KOPT-K1 (cell line): ENCODE results near the gene CLDN17.

Source experiments
- H3K27ac ChIP-seq: fragments of 200-600 bp; sonication (generic); 2 replicates; pipeline ENCODE4 v1.5.1; 2016; ENCODE audit warnings: antibody characterized with exemption, mild to moderate bottlenecking, low read depth, low read length; ENCODE audit not compliant: poor library complexity, severe bottlenecking
- H3K36me3 ChIP-seq: fragments of 200-600 bp; sonication (generic); 2 replicates; pipeline ENCODE4 v1.5.1; 2017; ENCODE audit warnings: antibody characterized with exemption, mild to moderate bottlenecking, low read length, moderate library complexity; ENCODE audit not compliant: insufficient read depth
- H3K9me3 ChIP-seq: fragments of 200-600 bp; sonication (generic); 2 replicates; pipeline ENCODE4 v1.5.1; 2017; ENCODE audit warnings: antibody characterized with exemption, low read length, mild to moderate bottlenecking; ENCODE audit not compliant: insufficient read depth, poor library complexity, severe bottlenecking

CLDN17 gene, protein sequence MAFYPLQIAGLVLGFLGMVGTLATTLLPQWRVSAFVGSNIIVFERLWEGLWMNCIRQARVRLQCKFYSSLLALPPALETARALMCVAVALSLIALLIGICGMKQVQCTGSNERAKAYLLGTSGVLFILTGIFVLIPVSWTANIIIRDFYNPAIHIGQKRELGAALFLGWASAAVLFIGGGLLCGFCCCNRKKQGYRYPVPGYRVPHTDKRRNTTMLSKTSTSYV

DNA sequence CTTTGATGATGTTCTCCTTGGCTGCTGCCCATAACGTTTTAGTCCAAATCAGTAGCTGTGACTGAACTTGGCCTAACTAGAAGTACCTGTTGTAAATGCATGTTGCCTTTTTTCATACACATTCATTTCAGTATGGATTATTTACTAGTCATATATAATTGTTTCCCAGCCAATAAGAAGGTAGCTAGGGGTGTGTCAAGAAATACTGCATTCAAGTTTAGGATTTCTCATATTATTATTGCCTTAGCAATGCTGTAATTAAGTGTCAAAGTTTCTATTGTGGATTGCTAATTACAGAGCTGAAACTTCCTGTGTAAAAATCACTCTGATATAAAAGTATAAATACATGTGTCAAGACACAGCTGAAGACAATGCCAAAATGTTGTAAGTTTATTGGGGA is at the start of gene CLDN17:
CLDN17 (minus strand) TSS at position 101 of the 400 bp plus-strand sequence. CDS start 188 bp downstream, outside the sequence.
- Histone ChIP-seq H3K9me3 (no peaks in the 10 kb centered on the region), H3K27ac (no peak within 1 kb of the TSS), H3K36me3 (no peaks in the 10 kb centered on the region)

DNA sequence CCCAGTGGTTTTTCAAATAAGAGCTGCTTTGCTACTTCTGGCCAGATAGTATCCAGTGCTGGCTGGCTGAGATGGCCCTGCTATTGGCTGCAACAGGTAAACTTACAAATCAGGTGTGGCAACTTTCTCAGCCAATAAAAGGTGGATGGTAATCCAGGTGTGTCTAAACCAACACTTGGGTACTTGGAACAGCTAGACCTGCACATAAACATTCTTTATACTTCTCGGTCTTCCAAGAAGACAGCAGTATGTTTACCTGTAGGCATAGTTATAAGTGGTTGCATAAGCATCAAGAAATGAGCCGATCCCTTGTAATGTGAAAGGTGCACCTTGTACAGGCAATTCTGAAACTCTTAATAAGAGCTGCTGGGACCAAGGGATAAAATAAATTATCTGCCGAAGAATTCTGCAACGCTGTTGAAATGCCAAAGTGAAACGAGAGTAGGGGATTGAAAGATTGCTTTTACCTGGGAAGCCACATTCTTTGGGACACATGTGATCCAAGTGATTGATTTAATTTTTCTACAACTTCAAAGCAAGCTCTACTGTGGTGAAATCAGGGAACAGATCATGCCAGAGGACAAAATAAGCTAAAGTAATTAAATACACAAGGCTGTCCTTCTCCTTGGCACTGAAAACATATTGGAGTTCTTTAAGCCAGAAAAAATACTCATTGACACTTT is 49.6 kb upstream of the CLDN17 start, which contains the start of gene CLDN8:
CLDN8 (minus strand) TSS at position 57 of the 683 bp plus-strand sequence. CDS start 172 bp downstream, outside the sequence.
- no peaks in the 10 kb centered on the region for H3K36me3 ChIP-seq
- no peaks in the 10 kb centered on the region for H3K9me3 ChIP-seq
- H3K27ac ChIP-seq, result no peak within 1 kb of the TSS

DNA sequence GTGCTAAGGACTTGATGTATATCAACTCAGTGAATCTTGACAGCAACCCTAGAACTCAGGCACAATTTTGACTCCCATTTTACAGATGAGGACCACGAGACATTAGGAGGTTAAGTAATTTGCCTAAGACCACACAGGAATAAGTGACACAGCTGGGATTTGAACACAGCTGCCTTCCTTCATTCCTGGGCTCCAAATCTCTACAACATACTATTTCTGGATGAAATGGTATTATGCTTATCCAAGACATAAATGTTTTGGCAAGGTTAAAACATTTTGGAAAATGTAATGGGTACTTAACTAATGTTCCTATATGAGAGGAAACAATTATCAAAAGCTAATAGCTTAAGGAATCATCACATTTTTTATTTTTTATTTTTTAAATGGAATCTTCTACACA is 44.5 kb upstream of the CLDN17 start:
- no peaks in the 10 kb centered on the region for H3K36me3 ChIP-seq

DNA sequence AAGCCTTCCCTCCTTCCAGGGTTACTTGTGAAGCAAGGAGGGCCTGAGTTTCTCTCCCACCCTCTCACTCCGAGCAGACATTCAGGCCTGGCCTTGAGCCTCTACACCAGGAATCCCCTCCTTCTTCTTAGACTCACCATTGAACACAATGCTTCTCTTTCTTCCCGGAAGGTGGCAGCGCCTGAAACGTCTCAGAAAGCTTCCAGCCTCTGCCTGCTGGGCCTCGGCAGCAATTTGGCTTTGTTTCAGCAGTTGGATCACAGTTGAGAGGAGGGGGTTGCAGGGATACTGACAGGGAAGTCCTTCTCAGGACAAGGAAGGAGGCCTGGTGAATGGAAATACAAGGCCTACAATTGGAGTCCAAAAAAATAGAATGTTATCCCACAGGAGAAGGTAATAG is 43.0 kb upstream of the CLDN17 start:
- Histone ChIP-seq H3K9me3 (no peaks in the 10 kb centered on the region), H3K27ac (no peak overlapping the region), H3K36me3 (no peaks in the 10 kb centered on the region)

More for the DNA sequence above, 44.5 kb upstream of the CLDN17 start:
- H3K27ac ChIP-seq, result no peak overlapping the region
- H3K9me3 ChIP-seq, result no peaks in the 10 kb centered on the region

DNA sequence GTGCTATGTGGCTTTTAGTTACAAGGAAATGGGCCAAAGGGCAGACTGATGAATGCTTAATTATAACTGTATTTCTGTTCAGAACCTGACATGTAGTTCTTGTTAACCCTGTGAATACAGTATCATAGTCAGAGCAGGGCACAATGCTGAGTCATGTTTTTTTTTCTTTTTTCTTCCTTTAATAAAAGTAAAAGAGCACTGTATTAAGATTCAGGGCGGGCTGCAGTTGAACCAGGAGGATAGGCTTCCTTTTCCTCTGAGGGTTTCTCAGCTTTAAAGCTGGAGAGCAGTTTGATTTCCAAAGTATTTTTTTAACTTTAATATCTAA is 40.6 kb upstream of the CLDN17 start:
- Histone ChIP-seq H3K36me3 (no peaks in the 10 kb centered on the region), H3K9me3 (no peaks in the 10 kb centered on the region), H3K27ac (no peak overlapping the region)

DNA sequence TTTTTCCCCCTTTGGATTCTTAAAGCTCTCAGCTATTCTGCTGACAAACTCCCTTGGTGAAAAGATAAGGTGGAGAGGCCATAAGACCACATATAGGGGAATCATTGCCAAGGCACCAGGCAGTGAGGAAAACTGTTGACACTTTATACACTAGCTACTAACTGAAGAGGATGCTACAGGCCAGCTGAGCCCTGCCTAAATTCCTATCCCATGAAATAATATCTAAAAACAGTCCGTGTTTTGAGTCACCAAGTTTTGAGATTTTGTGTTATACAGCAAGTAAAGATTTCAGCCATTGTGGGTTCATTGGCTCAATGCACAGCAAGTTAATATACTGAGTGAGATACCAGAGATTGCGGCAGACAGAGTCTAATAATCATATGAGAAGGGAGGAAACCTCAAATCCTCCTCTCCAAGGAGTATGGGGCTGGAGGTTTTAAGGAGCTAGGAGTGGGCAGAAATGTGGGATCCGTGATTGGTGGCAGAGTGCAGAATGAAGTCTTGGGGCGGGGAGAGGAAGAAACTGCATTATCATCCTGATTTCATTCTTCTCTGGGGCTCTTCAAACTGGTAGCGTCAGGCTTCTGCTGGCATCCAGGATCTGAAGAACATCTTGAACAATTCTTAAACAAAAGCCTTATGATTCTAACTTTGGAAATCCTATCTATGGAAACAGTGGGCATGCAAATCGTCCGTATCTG is 40.1 kb upstream of the CLDN17 start:
- Histone ChIP-seq H3K36me3 (no peaks in the 10 kb centered on the region), H3K9me3 (no peaks in the 10 kb centered on the region), H3K27ac (no peak overlapping the region)

DNA sequence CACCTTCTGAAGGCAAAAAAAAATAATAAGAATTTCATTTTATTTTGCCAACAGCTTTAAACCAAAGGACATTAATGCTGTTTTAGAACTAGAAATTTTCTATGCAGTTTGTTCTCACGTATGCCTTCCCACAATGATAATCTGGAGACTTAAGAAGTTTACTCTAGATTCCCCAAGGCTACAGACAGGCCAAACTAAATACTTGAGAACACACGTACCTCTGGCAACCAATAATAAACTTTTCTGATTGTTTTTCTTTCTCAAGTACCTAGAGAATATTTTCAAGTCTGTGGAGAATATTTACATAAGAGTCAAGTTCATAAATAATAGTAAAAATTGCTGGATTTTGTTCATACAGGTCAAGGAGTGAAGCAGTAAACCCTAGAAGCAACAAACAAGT is 33.4 kb upstream of the CLDN17 start:
- no peaks in the 10 kb centered on the region for H3K9me3 ChIP-seq
- H3K27ac ChIP-seq, result no peak overlapping the region
- H3K36me3 ChIP-seq, result no peaks in the 10 kb centered on the region

DNA sequence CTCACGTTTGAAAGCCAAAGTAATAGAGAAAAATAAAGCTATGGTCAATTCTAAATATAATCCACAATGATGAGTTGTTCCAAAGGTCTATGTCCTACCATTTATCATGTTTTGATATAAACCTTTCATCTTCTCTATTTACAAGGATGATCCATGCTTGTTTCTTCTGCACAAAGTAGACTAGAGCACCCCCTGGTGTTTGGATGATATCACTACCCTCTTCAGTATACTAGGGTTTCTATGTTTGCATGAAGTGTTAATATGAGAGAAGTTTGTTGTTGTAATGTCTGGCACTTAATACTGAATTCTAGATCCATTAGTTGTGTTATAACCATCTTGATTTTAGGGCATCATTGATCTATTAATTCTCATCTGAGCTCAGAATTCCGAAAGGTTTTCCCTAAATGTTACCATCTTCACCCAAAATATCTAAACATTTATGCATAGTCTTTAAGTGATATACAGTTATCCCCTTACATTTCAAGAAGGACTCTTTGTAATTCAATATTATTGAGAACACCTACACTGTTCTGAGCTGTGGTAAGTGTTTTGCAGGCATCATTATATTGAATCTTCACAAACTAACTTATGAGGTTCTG is 28.2 kb upstream of the CLDN17 start:
- Histone ChIP-seq H3K36me3 (no peaks in the 10 kb centered on the region), H3K27ac (no peak overlapping the region), H3K9me3 (no peaks in the 10 kb centered on the region)

DNA sequence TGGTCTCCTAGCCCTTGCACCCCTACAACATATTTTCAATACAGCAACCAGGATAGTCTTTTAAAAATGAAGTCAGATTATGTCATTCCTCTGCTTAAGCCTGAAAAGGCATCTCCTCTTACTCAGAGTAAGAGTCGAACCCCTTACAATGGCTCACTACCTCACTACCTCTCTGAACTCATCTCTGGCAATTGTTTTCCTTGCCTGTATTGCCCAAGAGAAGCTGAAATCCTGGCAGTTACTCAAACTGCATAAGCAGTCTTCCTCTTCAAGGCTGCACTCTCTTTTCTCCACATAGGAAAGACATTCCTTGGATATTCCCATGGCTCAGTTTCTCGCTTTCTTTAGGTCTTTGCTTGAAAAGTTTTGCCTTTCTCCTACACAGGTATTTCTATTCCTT is 26.6 kb upstream of the CLDN17 start:
- Histone ChIP-seq H3K27ac (no peak overlapping the region), H3K36me3 (no peaks in the 10 kb centered on the region), H3K9me3 (no peaks in the 10 kb centered on the region)

DNA sequence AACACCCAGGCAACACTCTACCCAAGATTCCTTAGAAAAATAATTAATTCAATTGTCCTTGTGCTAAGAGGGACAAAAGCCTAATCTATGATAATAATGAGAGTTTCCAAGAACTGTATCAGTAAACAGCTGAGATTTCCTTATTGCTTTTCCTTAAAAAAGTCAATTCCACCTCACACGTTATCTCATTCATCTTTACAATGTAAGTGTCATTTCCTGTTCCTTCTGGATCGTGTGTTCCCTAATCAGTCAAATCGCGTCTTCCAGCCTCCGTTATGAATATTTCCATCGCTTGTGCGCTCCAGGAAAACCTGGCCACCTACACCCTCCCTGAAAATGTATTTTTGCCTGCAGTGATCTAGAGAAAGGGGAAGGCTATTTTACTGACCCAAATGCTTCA is 23.9 kb upstream of the CLDN17 start:
- no peaks in the 10 kb centered on the region for H3K36me3 ChIP-seq
- H3K27ac ChIP-seq, result no peak overlapping the region
- no peaks in the 10 kb centered on the region for H3K9me3 ChIP-seq

DNA sequence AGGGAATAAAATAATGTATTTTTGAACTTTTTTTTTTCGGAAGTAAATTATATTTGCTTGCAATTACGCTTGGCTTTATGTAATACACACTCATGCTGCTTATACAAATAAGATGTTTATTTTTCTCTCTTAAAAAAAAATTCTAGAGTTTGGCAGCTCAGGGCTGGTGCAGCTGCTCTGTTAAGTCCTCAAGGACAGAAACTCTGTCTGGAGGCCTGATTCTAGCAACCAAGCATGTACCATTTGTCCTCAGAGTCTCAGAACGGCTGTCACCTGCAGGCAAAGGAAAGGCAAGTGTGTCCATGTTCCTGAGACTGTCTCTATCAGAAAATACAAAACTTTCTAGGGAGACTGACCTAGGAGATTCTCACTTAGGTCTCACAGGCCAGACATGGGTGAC is 23.2 kb upstream of the CLDN17 start:
- no peaks in the 10 kb centered on the region for H3K36me3 ChIP-seq
- H3K27ac ChIP-seq, result no peak overlapping the region
- no peaks in the 10 kb centered on the region for H3K9me3 ChIP-seq

DNA sequence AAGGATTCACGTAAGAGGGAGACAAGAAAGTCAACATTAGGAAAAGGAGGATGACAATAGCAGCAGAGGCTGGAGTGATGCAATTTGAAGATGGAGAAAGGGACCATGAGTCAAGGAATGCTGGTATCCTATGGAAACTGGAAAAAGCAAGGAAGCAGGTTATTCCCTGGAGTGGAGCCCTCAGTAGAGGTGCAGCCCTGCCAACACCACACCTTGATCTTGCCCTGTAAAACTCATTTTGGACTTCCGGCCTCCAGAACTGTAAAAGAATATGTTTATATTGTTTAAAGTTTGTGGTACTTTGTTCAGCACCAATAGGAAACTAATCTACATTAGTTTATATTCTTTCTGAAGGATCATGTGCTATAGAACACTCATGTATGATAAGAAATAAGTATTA is 19.6 kb upstream of the CLDN17 start:
- H3K27ac ChIP-seq, result no peak overlapping the region
- H3K36me3 ChIP-seq, result no peaks in the 10 kb centered on the region
- H3K9me3 ChIP-seq, result no peaks in the 10 kb centered on the region

DNA sequence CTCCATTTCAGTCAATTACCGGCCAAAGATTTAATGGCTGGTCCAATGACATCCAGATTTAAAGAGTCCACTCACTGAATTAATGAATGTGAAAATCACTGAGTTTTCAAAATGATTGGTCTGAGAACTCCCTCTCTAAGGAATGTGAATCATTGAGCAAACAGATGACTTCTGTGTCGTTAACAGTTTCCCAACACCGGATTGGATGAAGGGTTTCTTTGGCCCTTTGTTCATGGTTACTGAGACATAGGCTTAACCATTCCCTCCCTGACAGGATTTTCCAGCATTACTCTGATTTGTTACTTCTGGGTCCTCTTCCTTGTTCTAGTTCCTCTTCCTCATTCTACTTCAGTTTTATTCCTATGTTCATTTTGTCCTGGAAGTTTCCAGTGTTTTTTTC is 1.5 kb upstream of the CLDN17 start:
- Histone ChIP-seq H3K27ac (no peak overlapping the region), H3K36me3 (no peaks in the 10 kb centered on the region), H3K9me3 (no peaks in the 10 kb centered on the region)

DNA sequence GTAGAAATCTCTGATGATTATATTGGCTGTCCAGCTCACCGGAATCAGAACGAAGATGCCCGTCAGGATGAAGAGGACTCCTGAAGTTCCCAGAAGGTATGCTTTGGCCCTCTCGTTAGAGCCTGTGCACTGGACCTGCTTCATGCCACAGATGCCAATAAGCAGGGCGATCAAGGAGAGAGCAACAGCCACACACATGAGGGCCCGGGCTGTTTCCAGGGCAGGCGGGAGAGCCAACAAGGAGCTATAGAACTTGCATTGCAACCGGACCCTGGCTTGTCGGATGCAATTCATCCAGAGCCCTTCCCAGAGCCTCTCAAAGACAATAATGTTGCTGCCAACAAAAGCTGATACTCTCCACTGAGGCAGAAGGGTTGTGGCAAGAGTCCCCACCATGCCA is 434 bp downstream of the CLDN17 start:
- H3K27ac ChIP-seq, result no peak overlapping the region
- H3K9me3 ChIP-seq, result no peaks in the 10 kb centered on the region
- H3K36me3 ChIP-seq, result no peaks in the 10 kb centered on the region

DNA sequence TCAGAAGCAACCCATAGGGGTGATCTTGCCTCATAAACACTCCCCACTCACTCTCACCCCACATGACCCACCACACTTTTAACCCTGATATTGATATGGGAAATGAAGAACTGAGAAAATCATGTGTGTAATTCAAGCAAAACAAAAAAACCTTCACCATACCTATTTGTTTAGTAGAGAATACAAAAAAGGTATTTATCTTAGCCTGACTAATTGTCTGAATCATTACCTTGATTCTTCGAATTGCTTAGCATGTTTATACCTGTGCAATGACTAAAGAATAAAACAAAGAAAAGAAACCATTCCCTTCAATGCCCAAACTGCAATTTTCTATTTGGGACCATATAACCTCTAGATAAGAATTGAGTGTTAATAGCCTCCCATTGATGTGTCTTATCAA is 1.8 kb downstream of the CLDN17 start:
- Histone ChIP-seq H3K36me3 (no peaks in the 10 kb centered on the region), H3K9me3 (no peaks in the 10 kb centered on the region)

More for the DNA sequence above, 1.8 kb downstream of the CLDN17 start:
- H3K27ac ChIP-seq, result no peak overlapping the region
